ENCODE results near the gene CLEC11A.

Gene CLEC11A

DNA sequence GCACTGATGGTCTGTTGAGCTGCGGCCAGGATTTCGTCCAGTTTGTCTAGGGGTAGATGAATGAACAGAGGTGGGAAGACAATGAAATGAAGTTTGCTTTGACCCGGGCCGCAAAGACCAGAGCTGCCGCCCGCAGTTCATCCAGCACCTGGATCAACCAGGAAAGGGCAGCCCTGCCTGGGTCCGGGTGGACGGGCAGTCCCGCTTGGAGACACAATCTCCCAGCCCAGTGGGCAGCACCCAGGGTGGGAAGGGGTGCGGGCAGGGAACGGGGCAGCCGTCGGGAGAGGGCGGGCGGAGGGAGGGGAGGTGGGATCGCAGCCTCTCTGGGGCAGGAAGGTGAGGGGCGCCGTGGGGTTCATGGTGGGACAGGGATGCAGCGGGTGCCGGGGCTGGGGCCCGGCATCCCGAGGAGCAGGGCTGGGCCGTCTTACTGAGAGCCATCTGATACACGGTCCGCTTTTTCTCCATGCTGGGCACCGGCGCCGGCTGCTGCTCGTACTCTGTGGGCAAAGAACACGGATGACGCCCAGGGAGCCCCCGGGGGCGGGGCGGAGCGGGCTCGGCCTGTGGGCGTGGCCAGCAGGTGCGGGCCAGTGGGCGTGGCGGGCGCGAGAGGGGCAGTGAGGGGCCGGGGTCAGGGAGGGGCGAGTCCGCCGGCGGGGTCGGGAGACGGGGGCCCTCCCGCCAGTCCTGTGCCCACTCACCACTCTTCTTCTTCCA is 36.7 kb upstream of the CLEC11A start:
- H3K4me3 ChIP-seq (ENCODE audit: low read depth, low read length) = no peak overlapping the region
- DNase-seq (ENCODE audit: low read depth) = no peak
- TF ChIP-seq, protein P1, sequence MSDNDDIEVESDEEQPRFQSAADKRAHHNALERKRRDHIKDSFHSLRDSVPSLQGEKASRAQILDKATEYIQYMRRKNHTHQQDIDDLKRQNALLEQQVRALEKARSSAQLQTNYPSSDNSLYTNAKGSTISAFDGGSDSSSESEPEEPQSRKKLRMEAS (IDR thresholded peaks at IDR 0.05; ENCODE audit: low read depth, low read length) = no peak
- TF ChIP-seq, protein P2, sequence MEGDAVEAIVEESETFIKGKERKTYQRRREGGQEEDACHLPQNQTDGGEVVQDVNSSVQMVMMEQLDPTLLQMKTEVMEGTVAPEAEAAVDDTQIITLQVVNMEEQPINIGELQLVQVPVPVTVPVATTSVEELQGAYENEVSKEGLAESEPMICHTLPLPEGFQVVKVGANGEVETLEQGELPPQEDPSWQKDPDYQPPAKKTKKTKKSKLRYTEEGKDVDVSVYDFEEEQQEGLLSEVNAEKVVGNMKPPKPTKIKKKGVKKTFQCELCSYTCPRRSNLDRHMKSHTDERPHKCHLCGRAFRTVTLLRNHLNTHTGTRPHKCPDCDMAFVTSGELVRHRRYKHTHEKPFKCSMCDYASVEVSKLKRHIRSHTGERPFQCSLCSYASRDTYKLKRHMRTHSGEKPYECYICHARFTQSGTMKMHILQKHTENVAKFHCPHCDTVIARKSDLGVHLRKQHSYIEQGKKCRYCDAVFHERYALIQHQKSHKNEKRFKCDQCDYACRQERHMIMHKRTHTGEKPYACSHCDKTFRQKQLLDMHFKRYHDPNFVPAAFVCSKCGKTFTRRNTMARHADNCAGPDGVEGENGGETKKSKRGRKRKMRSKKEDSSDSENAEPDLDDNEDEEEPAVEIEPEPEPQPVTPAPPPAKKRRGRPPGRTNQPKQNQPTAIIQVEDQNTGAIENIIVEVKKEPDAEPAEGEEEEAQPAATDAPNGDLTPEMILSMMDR (IDR thresholded peaks at IDR 0.05; ENCODE audit: low read depth, low read length) = no peak
- TF ChIP-seq MYC (IDR thresholded peaks at IDR 0.05; ENCODE audit: low read depth, low read length) (no peak), POLR2A (IDR thresholded peaks at IDR 0.05; ENCODE audit: extremely low read depth, insufficient read length) (no peak)

DNA sequence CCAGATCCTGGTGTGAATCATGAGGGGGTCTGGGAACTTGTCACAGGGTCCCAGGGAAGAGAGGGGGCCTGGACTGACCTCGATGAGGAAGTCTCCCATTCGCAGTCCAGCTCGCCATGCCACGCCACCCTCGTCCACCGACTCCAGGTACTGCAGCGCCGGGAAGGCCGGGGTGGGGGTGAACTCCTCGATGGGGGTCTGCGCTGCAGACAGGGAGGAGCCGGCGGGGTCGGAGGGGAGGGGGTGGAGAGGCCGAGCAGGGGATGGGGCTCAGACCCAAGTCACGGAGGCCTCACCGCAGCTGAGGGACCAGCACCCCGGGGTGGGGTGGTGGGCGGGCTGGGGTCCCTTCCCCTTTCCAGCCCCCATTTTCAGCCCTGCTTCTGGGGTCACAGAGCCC is 34.4 kb upstream of the CLEC11A start:
- H3K4me3 ChIP-seq (ENCODE audit: low read depth, low read length) = no peak overlapping the region
- DNase-seq (ENCODE audit: low read depth) = no peak
- TF ChIP-seq, protein P2 (IDR thresholded peaks at IDR 0.05; ENCODE audit: low read depth, low read length) = no peak
- TF ChIP-seq MYC (IDR thresholded peaks at IDR 0.05; ENCODE audit: low read depth, low read length) (no peak), POLR2A (IDR thresholded peaks at IDR 0.05; ENCODE audit: extremely low read depth, insufficient read length) (no peak)
- TF ChIP-seq, protein P1 (IDR thresholded peaks at IDR 0.05; ENCODE audit: low read depth, low read length) = no peak

DNA sequence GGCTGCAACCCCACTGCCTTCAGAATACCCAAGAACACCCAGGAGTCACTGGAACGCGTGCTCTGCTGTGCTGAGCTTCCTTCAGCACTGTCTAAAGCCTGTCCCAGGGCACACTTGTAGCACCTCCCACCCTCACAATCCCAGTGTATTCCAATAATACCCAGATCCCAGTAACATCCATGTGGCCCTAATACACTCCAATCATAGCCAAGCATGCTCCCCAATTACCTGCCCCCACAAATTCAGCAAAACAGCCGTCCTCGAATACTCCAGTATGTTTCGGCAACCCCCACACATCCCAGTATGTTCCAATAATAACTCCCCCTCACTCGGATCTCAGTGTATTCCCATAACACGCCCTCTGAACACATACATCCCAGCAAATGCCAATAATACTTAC is 32.7 kb upstream of the CLEC11A start:
- no peak overlapping the region for H3K4me3 ChIP-seq (ENCODE audit: low read depth, low read length)
- TF ChIP-seq MYC (IDR thresholded peaks at IDR 0.05; ENCODE audit: low read depth, low read length) (no peak), POLR2A (IDR thresholded peaks at IDR 0.05; ENCODE audit: extremely low read depth, insufficient read length) (no peak)
- TF ChIP-seq, protein P1 (IDR thresholded peaks at IDR 0.05; ENCODE audit: low read depth, low read length) = no peak
- TF ChIP-seq, protein P2 (IDR thresholded peaks at IDR 0.05; ENCODE audit: low read depth, low read length) = no peak
- no peak for DNase-seq (ENCODE audit: low read depth)

DNA sequence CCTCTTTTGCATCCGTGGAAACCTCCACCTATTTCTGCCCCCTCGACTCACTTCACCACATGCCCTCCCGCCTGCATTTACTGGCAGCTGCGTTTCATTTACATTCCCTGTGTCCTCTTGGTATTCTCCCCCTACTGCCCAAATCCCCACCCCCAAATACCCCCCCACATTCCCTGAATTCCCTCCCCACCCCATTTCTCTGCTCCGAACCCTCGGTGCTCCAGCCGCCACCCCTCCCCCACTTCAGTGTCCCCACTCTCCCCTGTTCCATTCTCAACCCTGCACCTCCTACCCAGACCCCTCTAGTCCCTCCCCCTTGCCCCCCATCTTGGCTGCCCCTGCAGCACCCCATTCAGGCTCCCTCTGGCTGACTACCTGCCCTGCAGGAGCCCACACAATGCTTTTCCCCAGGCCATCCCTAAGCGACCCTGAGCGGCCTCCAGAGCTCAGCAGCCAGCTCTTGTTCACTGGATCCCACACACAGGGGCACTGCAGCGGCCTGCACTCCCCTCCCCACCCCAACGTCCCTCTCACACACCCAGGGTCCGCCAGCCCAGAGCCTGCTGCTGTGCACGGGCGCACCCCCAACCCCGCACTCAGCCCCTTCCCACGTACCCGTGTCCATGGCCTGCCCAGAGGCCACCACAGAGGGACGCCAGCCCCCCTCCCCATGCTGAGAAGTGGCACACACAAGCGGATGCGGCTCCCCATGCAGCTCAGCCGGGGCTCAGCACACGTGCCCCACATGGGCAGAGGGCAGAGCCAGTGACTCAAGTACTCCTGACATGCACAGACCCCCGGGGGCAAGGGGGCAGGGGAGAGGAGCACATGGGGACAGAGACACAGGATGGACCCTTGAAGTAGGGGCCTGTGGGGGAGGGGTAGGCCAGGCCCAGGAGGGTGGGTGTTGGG is 29.8 kb upstream of the CLEC11A start:
- no peak for DNase-seq (ENCODE audit: low read depth)
- no peak overlapping the region for H3K4me3 ChIP-seq (ENCODE audit: low read depth, low read length)
- TF ChIP-seq POLR2A (IDR thresholded peaks at IDR 0.05; ENCODE audit: extremely low read depth, insufficient read length) (no peak), MYC (IDR thresholded peaks at IDR 0.05; ENCODE audit: low read depth, low read length) (no peak)
- TF ChIP-seq, protein P1 (IDR thresholded peaks at IDR 0.05; ENCODE audit: low read depth, low read length) = no peak
- TF ChIP-seq, protein P2 (IDR thresholded peaks at IDR 0.05; ENCODE audit: low read depth, low read length) = no peak

DNA sequence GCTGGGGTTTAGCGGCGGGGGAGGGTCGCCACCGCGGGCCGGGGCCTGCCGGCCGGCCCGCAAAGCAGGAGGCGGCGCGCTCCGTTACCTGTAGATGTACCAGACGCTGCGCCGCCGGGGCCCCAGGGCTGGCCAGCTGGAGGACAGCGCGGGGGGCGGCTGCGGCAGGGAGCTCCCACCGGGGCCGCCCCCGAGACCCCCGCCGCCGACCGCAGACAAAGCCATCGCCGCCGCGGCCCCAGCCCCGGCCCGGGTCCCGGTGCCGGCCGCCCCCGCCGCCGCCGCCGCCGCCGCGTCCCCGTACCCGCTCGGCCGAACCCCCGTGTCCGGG is 28.4 kb upstream of the CLEC11A start:
- TF ChIP-seq, protein P1 (IDR thresholded peaks at IDR 0.05; ENCODE audit: low read depth, low read length) = no peak
- no peak for TF ChIP-seq POLR2A (IDR thresholded peaks at IDR 0.05; ENCODE audit: extremely low read depth, insufficient read length)
- no peak for DNase-seq (ENCODE audit: low read depth)

More for the DNA sequence above, 28.4 kb upstream of the CLEC11A start:
- no peak overlapping the region for H3K4me3 ChIP-seq (ENCODE audit: low read depth, low read length)
